KOPT-K1 (cell line): ENCODE data around the gene SPINK6.

Experiments
- H3K27ac ChIP-seq: fragments of 200-600 bp; sonication (generic); 2 replicates; pipeline ENCODE4 v1.5.1; 2016; ENCODE audit warnings: antibody characterized with exemption, mild to moderate bottlenecking, low read depth, low read length; ENCODE audit not compliant: poor library complexity, severe bottlenecking
- H3K36me3 ChIP-seq: fragments of 200-600 bp; sonication (generic); 2 replicates; pipeline ENCODE4 v1.5.1; 2017; ENCODE audit warnings: antibody characterized with exemption, mild to moderate bottlenecking, low read length, moderate library complexity; ENCODE audit not compliant: insufficient read depth
- H3K9me3 ChIP-seq: fragments of 200-600 bp; sonication (generic); 2 replicates; pipeline ENCODE4 v1.5.1; 2017; ENCODE audit warnings: antibody characterized with exemption, low read length, mild to moderate bottlenecking; ENCODE audit not compliant: insufficient read depth, poor library complexity, severe bottlenecking

SPINK6 gene

GRCh38 chr5:148202531-148203203 lies at the start of gene SPINK6:
Gene SPINK6 (plus strand): TSS chr5:148203042. CDS start chr5:148203097, 55 bp downstream.
- Histone ChIP-seq H3K36me3 (no peaks in the 10 kb centered on the region), H3K9me3 (no peaks in the 10 kb centered on the region), H3K27ac (no peak within 1 kb of the TSS)

- Histone ChIP-seq H3K36me3 (no peaks in the 10 kb centered on the region), H3K9me3 (no peaks in the 10 kb centered on the region), H3K27ac (no peak overlapping the region)
These were observed 46.2 kb upstream of the SPINK6 start for GRCh38 chr5:148156609-148157008.

GRCh38 chr5:148162038-148162437 lies 40.8 kb upstream of the SPINK6 start:
- Histone ChIP-seq H3K9me3 (no peaks in the 10 kb centered on the region), H3K27ac (no peak overlapping the region), H3K36me3 (no peaks in the 10 kb centered on the region)

- Histone ChIP-seq H3K27ac (no peak overlapping the region), H3K36me3 (no peaks in the 10 kb centered on the region), H3K9me3 (no peaks in the 10 kb centered on the region)
These were observed 39.5 kb upstream of the SPINK6 start for GRCh38 chr5:148163345-148163744.

- no peak overlapping the region for H3K27ac ChIP-seq
- H3K9me3 ChIP-seq = no peaks in the 10 kb centered on the region
- H3K36me3 ChIP-seq = no peaks in the 10 kb centered on the region
These were observed 36.1 kb upstream of the SPINK6 start for GRCh38 chr5:148166550-148167283.

GRCh38 chr5:148168246-148168645 lies 34.6 kb upstream of the SPINK6 start, which contains the start of gene SPINK14:
Gene SPINK14 (plus strand): TSS chr5:148168546. CDS start chr5:148169733, 1,187 bp downstream.
- no peaks in the 10 kb centered on the region for H3K36me3 ChIP-seq
- no peak within 1 kb of the TSS for H3K27ac ChIP-seq
- no peaks in the 10 kb centered on the region for H3K9me3 ChIP-seq

- Histone ChIP-seq H3K9me3 (no peaks in the 10 kb centered on the region), H3K27ac (no peak overlapping the region), H3K36me3 (no peaks in the 10 kb centered on the region)
These were observed 30.5 kb upstream of the SPINK6 start for GRCh38 chr5:148172377-148172776.

GRCh38 chr5:148176480-148176879 lies 26.4 kb upstream of the SPINK6 start:
- Histone ChIP-seq H3K27ac (no peak overlapping the region), H3K9me3 (no peaks in the 10 kb centered on the region), H3K36me3 (no peaks in the 10 kb centered on the region)

- H3K27ac ChIP-seq = no peak overlapping the region
- H3K36me3 ChIP-seq = no peaks in the 10 kb centered on the region
- H3K9me3 ChIP-seq = no peaks in the 10 kb centered on the region
These were observed 25.6 kb upstream of the SPINK6 start for GRCh38 chr5:148177207-148177606.

GRCh38 chr5:148179234-148179824 lies 23.5 kb upstream of the SPINK6 start:
- Histone ChIP-seq H3K36me3 (no peaks in the 10 kb centered on the region), H3K27ac (no peak overlapping the region), H3K9me3 (no peaks in the 10 kb centered on the region)

GRCh38 chr5:148186248-148187003 lies 16.4 kb upstream of the SPINK6 start:
- no peaks in the 10 kb centered on the region for H3K36me3 ChIP-seq
- H3K27ac ChIP-seq = no peak overlapping the region
- H3K9me3 ChIP-seq = no peaks in the 10 kb centered on the region

GRCh38 chr5:148191010-148191409 lies 11.8 kb upstream of the SPINK6 start:
- no peaks in the 10 kb centered on the region for H3K36me3 ChIP-seq
- H3K9me3 ChIP-seq = no peaks in the 10 kb centered on the region
- no peak overlapping the region for H3K27ac ChIP-seq

GRCh38 chr5:148193202-148193601 lies 9.6 kb upstream of the SPINK6 start:
- no peaks in the 10 kb centered on the region for H3K36me3 ChIP-seq
- H3K9me3 ChIP-seq = no peaks in the 10 kb centered on the region
- no peak overlapping the region for H3K27ac ChIP-seq

- Histone ChIP-seq H3K36me3 (no peaks in the 10 kb centered on the region), H3K9me3 (no peaks in the 10 kb centered on the region), H3K27ac (no peak overlapping the region)
These were observed 1.7 kb upstream of the SPINK6 start for GRCh38 chr5:148201151-148201550.
